Tibial artery (tissue), 4 donors: ENCODE results near the gene KREMEN1.

Experiments used
- DNase-seq, 2 donors: peaks; one replicate each; pipeline ENCODE4 v3.0.0-alpha.2; 2019
- H3K27ac ChIP-seq, 2 donors: fragments of 200-600 bp; sonication (generic) in 1 of 2; 1 replicate in 1 of 2; 2 replicates in 1 of 2; pipeline ENCODE4 v1.5.1; 2018 to 2019; ENCODE audit warnings: mild to moderate bottlenecking in 1 of 2
- H3K27me3 ChIP-seq, 2 donors: fragments of 200-600 bp; sonication (generic) in 1 of 2; one replicate each; pipeline versions ENCODE4 v1.5.1 to v1.6.0; 2016 to 2019
- H3K36me3 ChIP-seq, 3 donors: fragments of 200-600 bp; sonication (generic) in 2 of 3; one replicate each; pipeline ENCODE4 v1.5.1; 2016 to 2019; ENCODE audit warnings: mild to moderate bottlenecking in 2 of 3
- H3K4me1 ChIP-seq, 4 donors: fragments of 200-600 bp; sonication (generic) in 2 of 4; 1 replicate in 3 of 4; 2 replicates in 1 of 4; pipeline ENCODE4 v1.5.1; 2016 to 2019
- H3K4me3 ChIP-seq, 2 donors: fragments of 200-600 bp; sonication (generic) in 1 of 2; 1 replicate in 1 of 2; 2 replicates in 1 of 2; pipeline ENCODE4 v1.5.1; 2018 to 2019; ENCODE audit warnings: mild to moderate bottlenecking in 2 of 2
- H3K9me3 ChIP-seq, 3 donors: fragments of 200-600 bp; sonication (generic) in 1 of 3; one replicate each; pipeline ENCODE4 v1.5.1; 2016 to 2019
- intact Hi-C: fragments of 100-400 bp; cut with DNase I; formaldehyde crosslinking; loops from one replicate; pipeline ENCODE4 v1.15.0; 2023; ENCODE audit warnings: low total_unique reads
- TF ChIP-seq, protein P1 (sequence below), 2 experiments: fragments of 200-600 bp in 1 of 2; fragments of 450-650 bp in 1 of 2; IDR thresholded peaks; one replicate each; pipeline ENCODE4 v1.5.1; 2017 to 2019; ENCODE audit warnings: antibody characterized with exemption in 2 of 2, mild to moderate bottlenecking in 1 of 2, moderate library complexity in 1 of 2

KREMEN1 gene

DNA sequence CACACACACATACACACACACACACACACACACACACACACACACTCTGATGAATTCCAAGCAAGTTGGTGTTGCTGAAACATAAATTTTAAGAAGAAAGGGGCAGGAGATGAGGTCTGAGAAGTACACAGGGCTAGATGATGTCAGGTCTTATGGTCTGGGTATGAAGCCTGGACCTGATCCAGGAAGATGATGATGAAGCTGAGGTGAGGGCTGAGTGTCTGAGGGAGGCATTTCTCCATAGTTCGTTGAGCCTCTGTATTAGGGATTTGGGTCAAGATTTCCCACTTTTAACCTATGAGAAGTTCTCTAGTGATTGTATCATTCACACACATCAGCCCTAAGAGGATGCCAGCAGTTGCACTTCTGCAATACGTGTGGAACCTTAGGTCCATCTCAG is 32.6 kb downstream of the KREMEN1 start:
- H3K36me3 ChIP-seq, result no peaks in the 10 kb centered on the region
- no peak for DNase-seq
- no peaks in the 10 kb centered on the region for H3K27me3 ChIP-seq
- TF ChIP-seq, protein P1, sequence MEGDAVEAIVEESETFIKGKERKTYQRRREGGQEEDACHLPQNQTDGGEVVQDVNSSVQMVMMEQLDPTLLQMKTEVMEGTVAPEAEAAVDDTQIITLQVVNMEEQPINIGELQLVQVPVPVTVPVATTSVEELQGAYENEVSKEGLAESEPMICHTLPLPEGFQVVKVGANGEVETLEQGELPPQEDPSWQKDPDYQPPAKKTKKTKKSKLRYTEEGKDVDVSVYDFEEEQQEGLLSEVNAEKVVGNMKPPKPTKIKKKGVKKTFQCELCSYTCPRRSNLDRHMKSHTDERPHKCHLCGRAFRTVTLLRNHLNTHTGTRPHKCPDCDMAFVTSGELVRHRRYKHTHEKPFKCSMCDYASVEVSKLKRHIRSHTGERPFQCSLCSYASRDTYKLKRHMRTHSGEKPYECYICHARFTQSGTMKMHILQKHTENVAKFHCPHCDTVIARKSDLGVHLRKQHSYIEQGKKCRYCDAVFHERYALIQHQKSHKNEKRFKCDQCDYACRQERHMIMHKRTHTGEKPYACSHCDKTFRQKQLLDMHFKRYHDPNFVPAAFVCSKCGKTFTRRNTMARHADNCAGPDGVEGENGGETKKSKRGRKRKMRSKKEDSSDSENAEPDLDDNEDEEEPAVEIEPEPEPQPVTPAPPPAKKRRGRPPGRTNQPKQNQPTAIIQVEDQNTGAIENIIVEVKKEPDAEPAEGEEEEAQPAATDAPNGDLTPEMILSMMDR (IDR thresholded peaks at IDR 0.05), result no peak
- no peaks in the 10 kb centered on the region for H3K4me1 ChIP-seq
- no peak overlapping the region for H3K27ac ChIP-seq
- H3K4me3 ChIP-seq, result no peak overlapping the region
- H3K9me3 ChIP-seq, result no peaks in the 10 kb centered on the region
- intact Hi-C loops, result no loop called here

DNA sequence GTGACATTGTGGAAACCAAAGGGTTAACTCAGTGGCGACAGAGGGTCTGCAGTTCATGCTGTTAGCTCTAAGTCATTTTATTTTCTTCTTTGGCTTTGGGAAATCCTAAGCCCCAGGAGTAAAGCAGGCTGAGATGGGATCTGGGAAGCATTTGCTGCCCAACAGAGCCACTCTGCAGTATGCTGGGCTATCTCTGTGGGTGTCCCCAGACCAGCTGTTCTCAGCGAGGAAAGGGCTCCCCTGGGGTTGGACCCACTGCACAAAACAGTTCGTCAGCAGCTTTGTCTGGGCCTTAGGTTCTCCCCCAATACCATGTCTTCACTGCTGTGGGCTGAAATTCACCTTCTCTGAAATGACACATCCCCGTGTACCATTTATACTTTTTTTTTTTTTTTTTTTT is 34.0 kb downstream of the KREMEN1 start:
- no peaks in the 10 kb centered on the region for H3K27me3 ChIP-seq
- TF ChIP-seq, protein P1 (IDR thresholded peaks at IDR 0.05), result no peak

DNA sequence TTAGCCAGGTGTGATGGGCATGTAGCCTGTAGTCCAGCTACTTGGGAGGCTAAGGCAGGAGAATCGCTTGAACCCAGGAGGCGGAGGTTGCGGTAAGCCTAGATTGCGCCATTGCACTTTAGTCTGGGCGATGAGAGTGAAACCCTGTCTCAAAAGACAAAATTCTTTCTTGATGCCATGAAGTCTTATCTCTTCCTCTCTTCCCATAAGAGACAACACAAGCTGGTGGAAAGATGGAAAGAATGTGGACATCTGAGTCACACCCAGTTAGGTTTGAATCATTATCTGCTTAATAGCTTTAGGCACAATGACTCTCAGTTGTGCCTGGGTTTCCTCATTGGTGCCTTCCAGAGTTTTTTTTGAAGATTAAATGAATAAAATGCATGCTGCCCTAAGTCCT is 35.3 kb downstream of the KREMEN1 start:
- intact Hi-C loops, result no loop called here
- Histone ChIP-seq H3K9me3 (no peaks in the 10 kb centered on the region), H3K4me3 (no peak overlapping the region), H3K27me3 (no peaks in the 10 kb centered on the region), H3K36me3 (no peaks in the 10 kb centered on the region), H3K27ac (no peak overlapping the region), H3K4me1 (no peaks in the 10 kb centered on the region)
- TF ChIP-seq, protein P1 (IDR thresholded peaks at IDR 0.05), result no peak
- no peak for DNase-seq

More for the DNA sequence above, 34.0 kb downstream of the KREMEN1 start:
- Histone ChIP-seq H3K4me3 (no peak overlapping the region), H3K4me1 (no peaks in the 10 kb centered on the region), H3K27ac (no peak overlapping the region), H3K9me3 (no peaks in the 10 kb centered on the region), H3K36me3 (no peaks in the 10 kb centered on the region)
- intact Hi-C loops, result no loop called here
- no peak for DNase-seq

DNA sequence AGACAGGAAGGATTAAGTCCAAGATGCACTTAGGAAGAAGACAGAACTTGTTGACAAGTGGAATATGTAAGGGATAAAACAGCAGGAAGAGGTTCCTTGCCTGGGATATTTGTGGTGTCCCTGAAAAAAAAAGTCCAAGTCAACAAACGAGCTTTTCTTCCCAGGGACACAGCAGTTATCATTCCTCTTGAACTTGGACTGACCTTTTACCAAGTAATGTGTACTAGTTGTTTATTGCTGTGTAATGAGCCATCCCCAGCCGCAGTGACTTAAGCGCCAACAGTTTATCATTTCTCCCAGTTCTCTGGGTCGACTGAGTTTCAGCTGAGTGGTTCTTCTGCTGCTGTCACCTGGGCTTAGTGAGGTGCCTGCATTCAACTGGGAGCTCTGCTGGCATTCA is 37.0 kb downstream of the KREMEN1 start:
- Histone ChIP-seq H3K27me3 (no peaks in the 10 kb centered on the region), H3K27ac (no peak overlapping the region), H3K9me3 (no peaks in the 10 kb centered on the region), H3K4me1 (no peaks in the 10 kb centered on the region), H3K4me3 (no peak overlapping the region), H3K36me3 (no peaks in the 10 kb centered on the region)
- intact Hi-C loops, result no loop called here
- TF ChIP-seq, protein P1 (IDR thresholded peaks at IDR 0.05), result no peak
- DNase-seq, result no peak

DNA sequence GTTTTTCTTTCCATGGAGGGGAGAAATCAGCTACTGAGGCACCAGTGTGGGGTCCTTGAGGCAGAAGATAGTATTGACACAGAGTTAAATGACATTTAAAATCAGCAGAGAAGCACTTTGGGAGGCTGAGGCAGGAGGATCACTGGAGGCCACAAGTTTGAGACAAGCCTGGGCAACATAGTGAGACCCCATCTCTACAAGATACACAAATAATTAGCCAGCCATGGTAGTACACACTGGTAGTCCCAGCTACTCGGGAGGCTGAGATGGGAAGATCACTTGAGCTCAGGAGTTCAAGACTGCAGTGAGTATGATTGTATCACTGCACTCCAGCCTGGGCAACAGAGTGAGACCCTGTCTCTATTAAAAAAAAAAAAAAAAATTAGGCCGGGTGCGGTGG is 38.1 kb downstream of the KREMEN1 start:
- H3K27ac ChIP-seq, result no peak overlapping the region
- DNase-seq, result no peak
- H3K27me3 ChIP-seq, result no peaks in the 10 kb centered on the region
- H3K9me3 ChIP-seq, result no peaks in the 10 kb centered on the region
- H3K4me1 ChIP-seq, result no peaks in the 10 kb centered on the region
- H3K4me3 ChIP-seq, result no peak overlapping the region
- H3K36me3 ChIP-seq, result no peaks in the 10 kb centered on the region
- TF ChIP-seq, protein P1 (IDR thresholded peaks at IDR 0.05), result no peak
- intact Hi-C loops, result no loop called here

DNA sequence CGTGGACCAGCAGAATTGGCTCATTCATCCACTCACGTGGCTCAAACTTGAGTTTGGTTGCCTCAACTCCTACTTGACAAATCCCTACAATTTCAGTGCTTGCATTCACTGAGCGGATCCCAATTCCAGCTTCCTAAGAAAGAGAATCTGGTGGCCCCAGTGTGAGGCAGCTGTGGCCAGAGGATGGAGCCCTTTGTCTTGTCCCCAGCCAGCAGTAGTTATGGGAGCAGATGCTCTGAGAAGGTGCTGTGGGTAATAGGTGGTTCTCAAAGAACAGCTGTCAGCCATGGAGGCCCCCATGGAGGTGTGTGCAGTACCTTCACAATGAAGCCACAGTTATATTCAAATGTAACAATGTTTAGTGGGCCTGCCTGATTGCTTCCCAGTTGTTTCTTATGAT is 39.3 kb downstream of the KREMEN1 start:
- TF ChIP-seq, protein P1 (IDR thresholded peaks at IDR 0.05), result no peak
- intact Hi-C loops, result no loop called here
- H3K27me3 ChIP-seq, result no peaks in the 10 kb centered on the region
- no peaks in the 10 kb centered on the region for H3K9me3 ChIP-seq
- H3K4me3 ChIP-seq, result no peak overlapping the region
- no peaks in the 10 kb centered on the region for H3K4me1 ChIP-seq
- no peaks in the 10 kb centered on the region for H3K36me3 ChIP-seq
- no peak for DNase-seq
- no peak overlapping the region for H3K27ac ChIP-seq
